Measurements from ENCODE around the gene TNRC6C.

GRCh38 chr17:78012428-78012827 lies 53.9 kb downstream of the TNRC6C start:
- TF ChIP-seq EZH2 (IDR thresholded peaks at IDR 0.05; ENCODE audit: borderline replicate concordance, low read depth, low read length, severe bottlenecking): no peak
- no peak for TF ChIP-seq CTCF (IDR thresholded peaks at IDR 0.05; ENCODE audit: borderline replicate concordance, extremely low read depth, low read length, poor library complexity, severe bottlenecking)
